Tibial nerve (tissue), 4 donors: Measurements from ENCODE around the gene IL1R2.

Experiments
- EP300 ChIP-seq, 2 donors: sonication (generic); formaldehyde crosslinking; IDR thresholded peaks; one replicate each; pipeline ENCODE4 v1.6.1; 2017; ENCODE audit warnings: antibody characterized with exemption in 2 of 2, mild to moderate bottlenecking in 1 of 2
- POLR2A ChIP-seq, 2 donors: fragments of 450-650 bp; IDR thresholded peaks; one replicate each; pipeline ENCODE4 v1.6.1; 2017; ENCODE audit warnings: antibody characterized with exemption in 2 of 2, mild to moderate bottlenecking in 2 of 2, moderate library complexity in 2 of 2
- TF ChIP-seq, protein P1 (sequence below), 5 experiments: fragments of 200-600 bp in 3 of 5; fragments of 450-650 bp in 2 of 5; sonication (generic) in 3 of 5; IDR thresholded peaks; one replicate each; pipeline ENCODE4 v1.5.1; 2016 to 2019; ENCODE audit warnings: antibody characterized with exemption in 5 of 5, mild to moderate bottlenecking in 3 of 5, moderate library complexity in 2 of 5

DNA sequence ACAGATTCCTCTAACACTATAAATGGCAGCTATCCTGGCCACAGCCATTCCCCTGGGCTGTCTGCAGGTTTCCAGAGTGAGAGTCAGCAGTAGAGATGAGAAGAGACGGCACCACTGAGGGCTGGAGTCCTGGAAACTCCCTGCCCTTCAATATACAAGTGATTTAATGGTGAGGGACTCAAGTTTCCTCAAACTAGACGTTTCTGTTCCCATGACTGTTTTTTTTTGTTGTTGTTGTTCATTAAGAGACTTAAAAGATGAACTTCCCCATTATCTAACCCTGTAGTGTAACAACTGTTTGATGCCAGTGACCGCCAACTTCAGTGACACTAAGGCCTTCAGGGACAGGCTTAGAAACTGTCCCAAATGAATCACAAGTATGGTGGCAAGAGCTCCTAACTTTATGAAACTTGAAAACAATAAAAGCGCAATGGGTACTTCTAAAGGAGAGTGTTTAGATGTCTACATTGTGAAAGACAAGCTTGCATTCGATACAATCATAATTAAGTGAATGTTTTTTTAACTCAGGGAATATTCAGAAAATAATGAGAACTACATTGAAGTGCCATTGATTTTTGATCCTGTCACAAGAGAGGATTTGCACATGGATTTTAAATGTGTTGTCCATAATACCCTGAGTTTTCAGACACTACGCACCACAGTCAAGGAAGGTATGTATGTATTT, 34.0 kb downstream of the IL1R2 start:
- TF ChIP-seq EP300 (IDR thresholded peaks at IDR 0.05) = no peak
- TF ChIP-seq, protein P1, sequence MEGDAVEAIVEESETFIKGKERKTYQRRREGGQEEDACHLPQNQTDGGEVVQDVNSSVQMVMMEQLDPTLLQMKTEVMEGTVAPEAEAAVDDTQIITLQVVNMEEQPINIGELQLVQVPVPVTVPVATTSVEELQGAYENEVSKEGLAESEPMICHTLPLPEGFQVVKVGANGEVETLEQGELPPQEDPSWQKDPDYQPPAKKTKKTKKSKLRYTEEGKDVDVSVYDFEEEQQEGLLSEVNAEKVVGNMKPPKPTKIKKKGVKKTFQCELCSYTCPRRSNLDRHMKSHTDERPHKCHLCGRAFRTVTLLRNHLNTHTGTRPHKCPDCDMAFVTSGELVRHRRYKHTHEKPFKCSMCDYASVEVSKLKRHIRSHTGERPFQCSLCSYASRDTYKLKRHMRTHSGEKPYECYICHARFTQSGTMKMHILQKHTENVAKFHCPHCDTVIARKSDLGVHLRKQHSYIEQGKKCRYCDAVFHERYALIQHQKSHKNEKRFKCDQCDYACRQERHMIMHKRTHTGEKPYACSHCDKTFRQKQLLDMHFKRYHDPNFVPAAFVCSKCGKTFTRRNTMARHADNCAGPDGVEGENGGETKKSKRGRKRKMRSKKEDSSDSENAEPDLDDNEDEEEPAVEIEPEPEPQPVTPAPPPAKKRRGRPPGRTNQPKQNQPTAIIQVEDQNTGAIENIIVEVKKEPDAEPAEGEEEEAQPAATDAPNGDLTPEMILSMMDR (IDR thresholded peaks at IDR 0.05) = no peak
- TF ChIP-seq POLR2A (IDR thresholded peaks at IDR 0.05) = no peak
